K562 (cell line): Measurements from ENCODE around the gene KXD1. TPM values are rescaled to one million over a fixed set of nuclear protein-coding genes. Genes with fewer than 3 reads are reported as not detected.

Experiments
- CBFB ChIP-seq: sonication (generic); formaldehyde crosslinking; IDR thresholded peaks from 2 replicates; pipeline ENCODE4 v1.4.0; 2020; ENCODE audit warnings: mild to moderate bottlenecking, missing genetic modification reagents
- CHD4 ChIP-seq: fragments of 200-600 bp; sonication (generic); IDR thresholded peaks from 3 replicates; pipeline ENCODE4 v1.6.1; 2012; ENCODE audit warnings: low read depth, mild to moderate bottlenecking, mixed read lengths, low read length, inconsistent platforms; ENCODE audit not compliant: insufficient read depth, insufficient replicate concordance, poor library complexity, severe bottlenecking
- CTCFL ChIP-seq: IDR thresholded peaks from 2 replicates; pipeline ENCODE4 v1.6.1; 2011; ENCODE audit warnings: borderline replicate concordance, low read depth, mild to moderate bottlenecking, moderate library complexity, low read length; ENCODE audit not compliant: insufficient read depth, poor library complexity, severe bottlenecking
- DACH1 ChIP-seq: fragments of 450-650 bp; IDR thresholded peaks from 2 replicates; pipeline ENCODE4 v1.6.1; 2018; ENCODE audit not compliant: partially characterized antibody
- FOXM1 ChIP-seq, 2 experiments: fragments of 450-650 bp in 1 of 2; sonication (generic) in 1 of 2; formaldehyde crosslinking in 1 of 2; IDR thresholded peaks; 2 replicates each; pipeline versions ENCODE4 v1.6.1 to v1.9.0; 2017 to 2022; ENCODE audit warnings: low read depth in 2 of 2, mild to moderate bottlenecking in 2 of 2, missing genetic modification reagents in 1 of 2, moderate library complexity in 1 of 2
- FOXP4 ChIP-seq: sonication (generic); formaldehyde crosslinking; IDR thresholded peaks from 2 replicates; pipeline ENCODE4 v1.8.0; 2022; ENCODE audit warnings: mild to moderate bottlenecking, missing genetic modification reagents, borderline replicate concordance
- HDAC3 ChIP-seq: fragments of 450-650 bp; IDR thresholded peaks from 2 replicates; pipeline ENCODE4 v1.6.1; 2018; ENCODE audit warnings: borderline replicate concordance, mild to moderate bottlenecking, moderate library complexity; ENCODE audit not compliant: partially characterized antibody
- OTX1 ChIP-seq: fragments of 450-650 bp; formaldehyde crosslinking; IDR thresholded peaks from 2 replicates; pipeline ENCODE4 v1.4.0; 2022; ENCODE audit warnings: mild to moderate bottlenecking
- POLR2AphosphoS5 ChIP-seq: IDR thresholded peaks from 2 replicates; pipeline ENCODE4 v1.6.1; 2011; ENCODE audit warnings: mild to moderate bottlenecking, low read depth, low read length, moderate library complexity; ENCODE audit not compliant: control insufficient read depth, insufficient read depth
- POLR3A ChIP-seq: IDR thresholded peaks from 2 replicates; pipeline ENCODE4 v1.6.1; 2011; ENCODE audit warnings: borderline replicate concordance, mild to moderate bottlenecking, moderate library complexity; ENCODE audit not compliant: insufficient read length, insufficient read depth; ENCODE audit errors: extremely low read depth
- SNRNP70 ChIP-seq: fragments of 200-400 bp; formaldehyde crosslinking; optimal IDR thresholded peaks from 2 replicates; pipeline ENCODE3; 2017; ENCODE audit warnings: low read depth, low read length
- STAT5B ChIP-seq: fragments of 250-450 bp; sonication (Bioruptor Pico); IDR thresholded peaks from 2 replicates; pipeline ENCODE4 v1.8.0; 2021; ENCODE audit warnings: mild to moderate bottlenecking, inconsistent platforms
- ZBTB17 ChIP-seq: fragments of 450-650 bp; formaldehyde crosslinking; IDR thresholded peaks from 2 replicates; pipeline ENCODE4 v1.4.0; 2020; ENCODE audit warnings: mild to moderate bottlenecking
- ZKSCAN3 ChIP-seq: fragments of 250-450 bp; sonication (Bioruptor Pico); IDR thresholded peaks from 2 replicates; pipeline ENCODE4 v1.4.0; 2020
- ZNF124 ChIP-seq: sonication (generic); formaldehyde crosslinking; IDR thresholded peaks from 2 replicates; pipeline ENCODE4 v1.8.1; 2022; ENCODE audit warnings: missing genetic modification reagents
- ZNF3 ChIP-seq: fragments of 250-450 bp; sonication (Bioruptor Pico); IDR thresholded peaks from 2 replicates; pipeline ENCODE4 v1.5.0; 2021; ENCODE audit warnings: mild to moderate bottlenecking, moderate library complexity
- polyA plus RNA-seq, 8 experiments: library from polyadenylated mRNA; depleted of rRNA in 4 of 8; stranded (reverse) in 5 of 8; unstranded in 3 of 8; fragments of >200 nt; fragmentation: Nextera tagmentation in 2 of 8; fragmentation: Illumina TruSeq in 1 of 8; extraction: Ambion mirVana in 2 of 8; extraction: Trizol in 1 of 8; gene quantifications; 2 replicates each; pipeline versions ENCODE4 v1.2.1 to v1.2.3, GENCODE V29; 2011 to 2014; ENCODE audit warnings: inconsistent platforms in 1 of 8, missing spikeins in 1 of 8
- total RNA-seq, 7 experiments: library from RNA; depleted of rRNA in 6 of 7; stranded (reverse); fragments of >200 nt in 6 of 7; fragmentation: Illumina TruSeq in 2 of 7; extraction: Trizol in 2 of 7; gene quantifications; 2 replicates each; pipeline versions ENCODE4 v1.2.1 to v1.2.3, GENCODE V29; 2011 to 2021; ENCODE audit warnings: low replicate concordance in 1 of 7
- TF ChIP-seq, protein P1 (sequence below): fragments of 250-450 bp; sonication (Bioruptor Pico); IDR thresholded peaks from 2 replicates; pipeline ENCODE4 v1.5.0; 2022; ENCODE audit warnings: mild to moderate bottlenecking
- TF ChIP-seq, protein P2 (sequence below): fragments of 450-650 bp; formaldehyde crosslinking; IDR thresholded peaks from 2 replicates; pipeline ENCODE4 v1.4.0; 2020; ENCODE audit warnings: mild to moderate bottlenecking, moderate library complexity

The KXD1 gene
- total and polyA plus RNA-seq, 9 of the 15 experiments (the other 6 are each of a cell fraction or from before 2014, with no cell fraction given), result 21.9 to 210 (median 118) TPM

- no peak for TF ChIP-seq ZKSCAN3 (CRISPR knock-in tag)
- TF ChIP-seq HDAC3, result no peak
- no peak for TF ChIP-seq OTX1 (CRISPR knock-in tag)
- peak; percentile 75 for TF ChIP-seq CTCFL
- peak; percentile 22 for TF ChIP-seq DACH1
- TF ChIP-seq, protein P1, sequence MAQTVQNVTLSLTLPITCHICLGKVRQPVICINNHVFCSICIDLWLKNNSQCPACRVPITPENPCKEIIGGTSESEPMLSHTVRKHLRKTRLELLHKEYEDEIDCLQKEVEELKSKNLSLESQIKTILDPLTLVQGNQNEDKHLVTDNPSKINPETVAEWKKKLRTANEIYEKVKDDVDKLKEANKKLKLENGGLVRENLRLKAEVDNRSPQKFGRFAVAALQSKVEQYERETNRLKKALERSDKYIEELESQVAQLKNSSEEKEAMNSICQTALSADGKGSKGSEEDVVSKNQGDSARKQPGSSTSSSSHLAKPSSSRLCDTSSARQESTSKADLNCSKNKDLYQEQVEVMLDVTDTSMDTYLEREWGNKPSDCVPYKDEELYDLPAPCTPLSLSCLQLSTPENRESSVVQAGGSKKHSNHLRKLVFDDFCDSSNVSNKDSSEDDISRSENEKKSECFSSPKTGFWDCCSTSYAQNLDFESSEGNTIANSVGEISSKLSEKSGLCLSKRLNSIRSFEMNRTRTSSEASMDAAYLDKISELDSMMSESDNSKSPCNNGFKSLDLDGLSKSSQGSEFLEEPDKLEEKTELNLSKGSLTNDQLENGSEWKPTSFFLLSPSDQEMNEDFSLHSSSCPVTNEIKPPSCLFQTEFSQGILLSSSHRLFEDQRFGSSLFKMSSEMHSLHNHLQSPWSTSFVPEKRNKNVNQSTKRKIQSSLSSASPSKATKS (CRISPR knock-in tag), result no peak
- no peak for TF ChIP-seq SNRNP70
- TF ChIP-seq CBFB, result no peak
- TF ChIP-seq POLR3A, result no peak
- no peak for TF ChIP-seq FOXM1 (IDR thresholded peaks at IDR 0.05; ENCODE audit: low read depth)
- no peak for TF ChIP-seq FOXM1 (CRISPR knock-in tag; IDR thresholded peaks at IDR 0.05; ENCODE audit: low read depth)
- no peak for TF ChIP-seq FOXP4 (CRISPR knock-in tag)
- TF ChIP-seq ZBTB17, result no peak
- no peak for TF ChIP-seq CHD4
- no peak for TF ChIP-seq POLR2AphosphoS5
- TF ChIP-seq ZNF3 (CRISPR knock-in tag), result no peak
- TF ChIP-seq, protein P2, sequence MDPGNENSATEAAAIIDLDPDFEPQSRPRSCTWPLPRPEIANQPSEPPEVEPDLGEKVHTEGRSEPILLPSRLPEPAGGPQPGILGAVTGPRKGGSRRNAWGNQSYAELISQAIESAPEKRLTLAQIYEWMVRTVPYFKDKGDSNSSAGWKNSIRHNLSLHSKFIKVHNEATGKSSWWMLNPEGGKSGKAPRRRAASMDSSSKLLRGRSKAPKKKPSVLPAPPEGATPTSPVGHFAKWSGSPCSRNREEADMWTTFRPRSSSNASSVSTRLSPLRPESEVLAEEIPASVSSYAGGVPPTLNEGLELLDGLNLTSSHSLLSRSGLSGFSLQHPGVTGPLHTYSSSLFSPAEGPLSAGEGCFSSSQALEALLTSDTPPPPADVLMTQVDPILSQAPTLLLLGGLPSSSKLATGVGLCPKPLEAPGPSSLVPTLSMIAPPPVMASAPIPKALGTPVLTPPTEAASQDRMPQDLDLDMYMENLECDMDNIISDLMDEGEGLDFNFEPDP (CRISPR knock-in tag), result no peak
- TF ChIP-seq STAT5B, result no peak
- TF ChIP-seq ZNF124, result no peak
Observed at GRCh38 chr19:18596752-18597157, 39.1 kb downstream of the KXD1 start (continued).
